CD1c-positive myeloid dendritic cell (primary cell): ENCODE data around the gene CCDC66.
"Not testable (repeated sequence)": the region's sequence is repeated elsewhere in the genome, so short reads cannot be mapped to it uniquely, and the experiment has no call there.

Experiments
- DNase-seq: peaks from one replicate; pipeline ENCODE4 v3.0.0-alpha.2; 2016; ENCODE audit errors: extremely low spot score

The CCDC66 gene

GRCh38 chr3:56556908-56557830 is at the start of gene CCDC66:
CCDC66 (plus strand) TSS chr3:56557175; CDS start chr3:56557243, 68 bp downstream.
- DNase-seq, result peak; percentile 95

GRCh38 chr3:56519641-56520040 is 37.3 kb upstream of the CCDC66 start:
- DNase-seq, result no peak

GRCh38 chr3:56522374-56522773 is 34.6 kb upstream of the CCDC66 start:
- no peak for DNase-seq

- no peak for DNase-seq
Observed at GRCh38 chr3:56525291-56525690, 31.7 kb upstream of the CCDC66 start.

GRCh38 chr3:56536735-56537134 is 20.2 kb upstream of the CCDC66 start:
- DNase-seq, result no peak

GRCh38 chr3:56547486-56547885 is 9.5 kb upstream of the CCDC66 start:
- no peak for DNase-seq

GRCh38 chr3:56557831-56558170 is 826 bp downstream of the CCDC66 start:
- DNase-seq, result no peak

- DNase-seq, result no peak
Observed at GRCh38 chr3:56573501-56573900, 16.5 kb downstream of the CCDC66 start.

- DNase-seq, result not testable (repeated sequence)
Observed at GRCh38 chr3:56581941-56582340, 25.0 kb downstream of the CCDC66 start.

- DNase-seq, result not testable (repeated sequence)
Observed at GRCh38 chr3:56584275-56584674, 27.3 kb downstream of the CCDC66 start.

GRCh38 chr3:56590814-56591213 is 33.8 kb downstream of the CCDC66 start:
- no peak for DNase-seq

- peak; percentile 19 for DNase-seq
Observed at GRCh38 chr3:56591262-56591661, 34.3 kb downstream of the CCDC66 start.

GRCh38 chr3:56593455-56594158 is 36.6 kb downstream of the CCDC66 start:
- DNase-seq, result peak; percentile 9

- no peak for DNase-seq
Observed at GRCh38 chr3:56595975-56596840, 39.2 kb downstream of the CCDC66 start.

GRCh38 chr3:56608479-56608878 is 51.5 kb downstream of the CCDC66 start:
- DNase-seq, result not testable (repeated sequence)

- no peak for DNase-seq
Observed at GRCh38 chr3:56610669-56611335, 53.8 kb downstream of the CCDC66 start.

- no peak for DNase-seq
Observed at GRCh38 chr3:56611364-56611763, 54.4 kb downstream of the CCDC66 start.

- no peak for DNase-seq
Observed at GRCh38 chr3:56612146-56612545, 55.2 kb downstream of the CCDC66 start.

- DNase-seq, result no peak
Observed at GRCh38 chr3:56613016-56613415, 56.0 kb downstream of the CCDC66 start.

- no peak for DNase-seq
Observed at GRCh38 chr3:56616478-56617006, 59.6 kb downstream of the CCDC66 start.

- DNase-seq, result no peak
Observed at GRCh38 chr3:56620371-56620770, 63.4 kb downstream of the CCDC66 start.
